Measurements from ENCODE around the gene NCAM2. TPM values are rescaled to one million over a fixed set of nuclear protein-coding genes. Genes with fewer than 3 reads are reported as not detected.

NCAM2 gene
- polyA plus RNA-seq, 4 donors: 0.65 to 1.7 TPM; not detected in 2

DNA sequence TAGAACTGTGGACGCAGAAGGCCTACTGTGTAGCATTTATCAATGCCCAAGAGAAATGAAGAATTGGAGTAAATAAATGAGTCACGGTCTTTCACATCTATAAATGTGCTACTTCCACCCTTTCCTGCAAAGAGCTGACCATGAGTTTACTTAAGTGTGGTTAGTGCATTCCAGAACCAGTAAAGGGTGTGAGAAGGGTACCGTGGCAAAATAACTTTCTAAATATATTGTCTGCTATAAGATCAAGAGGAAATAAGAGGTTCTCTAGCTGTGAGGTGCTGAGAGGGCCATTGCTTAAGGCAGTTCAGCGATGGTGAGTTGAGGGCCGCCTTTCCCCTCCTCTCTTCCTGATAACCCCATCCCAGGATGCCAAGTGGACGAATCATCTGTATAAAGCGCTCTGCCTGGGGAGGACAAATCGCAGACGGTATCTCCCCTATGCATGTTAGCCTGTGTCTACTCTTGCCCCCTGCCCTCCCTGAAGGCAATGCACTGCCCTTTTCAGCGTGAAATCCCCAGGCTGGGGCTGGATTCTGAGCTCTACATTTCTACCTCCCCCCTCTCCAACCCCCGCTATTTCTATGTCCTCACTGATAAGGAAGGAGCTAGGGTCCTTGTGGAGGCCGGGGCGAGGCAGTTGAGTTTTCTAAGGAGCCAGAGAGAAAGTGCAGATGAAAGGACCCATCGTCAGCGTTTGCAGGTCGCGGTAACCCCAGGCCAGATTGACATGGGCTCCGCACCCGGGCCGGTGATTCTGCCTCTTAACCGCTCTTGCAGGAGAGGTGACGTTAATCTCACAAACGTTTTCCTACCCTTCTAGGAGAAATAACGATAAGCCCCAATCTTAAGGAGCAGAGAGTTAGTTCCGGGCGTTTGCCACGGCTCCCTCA lies 1.5 kb upstream of the NCAM2 start:
- Histone ChIP-seq H3K9me3 (ENCODE audit: control insufficient read depth in 2 of 2, insufficient read depth in 1 of 2, low read depth in 1 of 2, low read length in 1 of 2) (no peaks in the 10 kb centered on the region), H3K4me1 (ENCODE audit: control insufficient read depth in 3 of 3, insufficient read depth in 2 of 3, low read depth in 1 of 3, low read length in 2 of 3) (peaks cover 0 to 8% (median 0%) of the 10 kb centered on the region in 3 donors), H3K4me3 (ENCODE audit: low read depth in 1 of 3, low read length in 3 of 3) (peak overlapping the region in 1 of 3 donors; percentile 48), H3K36me3 (ENCODE audit: control insufficient read depth in 3 of 3, insufficient read depth in 2 of 3, low read depth in 1 of 3, low read length in 3 of 3) (no peaks in the 10 kb centered on the region), H3K27ac (ENCODE audit: low read depth in 1 of 3, low read length in 2 of 3) (no peak overlapping the region), H3K27me3 (ENCODE audit: control insufficient read depth in 3 of 3, insufficient read depth in 3 of 3, low read length in 3 of 3) (peaks cover 5 to 21% (median 12%) of the 10 kb centered on the region in 3 donors)
- DNase-seq (peak in 1 of 2 donors; percentile 6), FAIRE-seq (no peak)
- WGBS, 3 donors: 25 to 35% (median 34%) methylated on average over 27 of the region's 27 CpGs

DNA sequence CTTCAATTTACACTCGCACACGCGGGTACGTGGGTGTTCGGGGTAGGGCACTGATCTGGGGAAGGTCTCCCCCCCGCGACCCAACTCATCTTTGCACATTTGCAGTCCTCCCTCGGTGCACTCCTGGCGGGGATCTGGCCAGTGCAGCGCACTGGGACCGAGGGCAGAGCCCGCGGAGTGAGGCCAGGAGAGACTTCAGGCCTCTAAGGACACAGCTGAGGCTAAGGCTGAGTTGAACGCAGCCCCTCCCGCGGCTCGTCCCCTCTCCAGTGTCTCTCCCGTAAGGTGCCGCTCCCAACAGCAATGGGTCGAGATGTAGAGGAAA lies 936 bp upstream of the NCAM2 start:
- Histone ChIP-seq H3K27me3 (ENCODE audit: control insufficient read depth in 3 of 3, insufficient read depth in 3 of 3, low read length in 3 of 3) (peaks cover 5 to 21% (median 12%) of the 10 kb centered on the region in 3 donors), H3K9me3 (ENCODE audit: control insufficient read depth in 2 of 2, insufficient read depth in 1 of 2, low read depth in 1 of 2, low read length in 1 of 2) (no peaks in the 10 kb centered on the region), H3K4me1 (ENCODE audit: control insufficient read depth in 3 of 3, insufficient read depth in 2 of 3, low read depth in 1 of 3, low read length in 2 of 3) (peaks cover 0 to 8% (median 0%) of the 10 kb centered on the region in 3 donors), H3K27ac (ENCODE audit: low read depth in 1 of 3, low read length in 2 of 3) (no peak overlapping the region), H3K36me3 (ENCODE audit: control insufficient read depth in 3 of 3, insufficient read depth in 2 of 3, low read depth in 1 of 3, low read length in 3 of 3) (no peaks in the 10 kb centered on the region), H3K4me3 (ENCODE audit: low read depth in 1 of 3, low read length in 3 of 3) (peak overlapping the region in 1 of 3 donors; percentile 48)
- FAIRE-seq (no peak), DNase-seq (peak in 1 of 2 donors; percentile 15)
- WGBS, 3 donors: 3 to 13% (median 6%) methylated on average over 20 of the region's 20 CpGs

DNA sequence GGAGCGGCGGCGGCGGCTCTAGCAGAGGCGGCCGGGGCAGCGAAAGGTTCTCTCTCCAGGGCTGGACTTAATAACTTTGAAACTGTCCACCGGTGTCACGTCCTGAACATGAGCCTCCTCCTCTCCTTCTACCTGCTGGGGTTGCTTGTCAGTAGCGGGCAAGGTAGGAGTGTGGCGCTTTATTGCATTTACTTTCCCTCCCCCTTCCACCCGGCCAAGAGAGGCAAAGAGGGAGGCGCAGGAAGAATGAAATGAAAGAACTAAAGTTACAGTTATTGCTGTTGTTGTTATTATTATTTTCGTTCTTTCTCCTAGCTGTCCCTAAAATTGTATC lies 214 bp downstream of the NCAM2 start:
- peak overlapping the region in 2 of 3 donors; percentile 21 to 57 for H3K4me3 ChIP-seq (ENCODE audit: low read depth in 1 of 3, low read length in 3 of 3)
- H3K36me3 ChIP-seq (ENCODE audit: control insufficient read depth in 3 of 3, insufficient read depth in 2 of 3, low read depth in 1 of 3, low read length in 3 of 3): no peaks in the 10 kb centered on the region
- H3K27me3 ChIP-seq (ENCODE audit: control insufficient read depth in 3 of 3, insufficient read depth in 3 of 3, low read length in 3 of 3): peaks cover 5 to 21% (median 12%) of the 10 kb centered on the region in 3 donors
- peaks cover 0 to 8% (median 0%) of the 10 kb centered on the region in 3 donors for H3K4me1 ChIP-seq (ENCODE audit: control insufficient read depth in 3 of 3, insufficient read depth in 2 of 3, low read depth in 1 of 3, low read length in 2 of 3)
- no peak overlapping the region for H3K27ac ChIP-seq (ENCODE audit: low read depth in 1 of 3, low read length in 2 of 3)
- no peaks in the 10 kb centered on the region for H3K9me3 ChIP-seq (ENCODE audit: control insufficient read depth in 2 of 2, insufficient read depth in 1 of 2, low read depth in 1 of 2, low read length in 1 of 2)
- FAIRE-seq (no peak), DNase-seq (no peak)
- 2 to 5% (median 4%) methylated on average over 14 of the region's 14 CpGs for WGBS, 3 donors

- peak in 1 of 2 donors; percentile 2 for DNase-seq
- FAIRE-seq: no peak
- H3K9me3 ChIP-seq (ENCODE audit: control insufficient read depth in 2 of 2, insufficient read depth in 1 of 2, low read depth in 1 of 2, low read length in 1 of 2): no peaks in the 10 kb centered on the region
- H3K4me3 ChIP-seq (ENCODE audit: low read depth in 1 of 3, low read length in 3 of 3): peak overlapping the region in 1 of 3 donors; percentile 57
- 28 to 35% (median 30%) methylated on average over 5 of the region's 5 CpGs for WGBS, 3 donors
- no peaks in the 10 kb centered on the region for H3K36me3 ChIP-seq (ENCODE audit: control insufficient read depth in 3 of 3, insufficient read depth in 2 of 3, low read depth in 1 of 3, low read length in 3 of 3)
- H3K27ac ChIP-seq (ENCODE audit: low read depth in 1 of 3, low read length in 2 of 3): no peak overlapping the region
- peaks cover 5 to 21% (median 12%) of the 10 kb centered on the region in 3 donors for H3K27me3 ChIP-seq (ENCODE audit: control insufficient read depth in 3 of 3, insufficient read depth in 3 of 3, low read length in 3 of 3)
- H3K4me1 ChIP-seq (ENCODE audit: control insufficient read depth in 3 of 3, insufficient read depth in 2 of 3, low read depth in 1 of 3, low read length in 2 of 3): peaks cover 0 to 8% (median 0%) of the 10 kb centered on the region in 3 donors
Observed at GRCh38 chr21:20998886-20999285, 677 bp downstream of the NCAM2 start.

GRCh38 chr21:20999659-21000058 lies 1.4 kb downstream of the NCAM2 start:
- Histone ChIP-seq H3K4me3 (ENCODE audit: low read depth in 1 of 3, low read length in 3 of 3) (no peak overlapping the region), H3K36me3 (ENCODE audit: control insufficient read depth in 3 of 3, insufficient read depth in 2 of 3, low read depth in 1 of 3, low read length in 3 of 3) (no peaks in the 10 kb centered on the region), H3K4me1 (ENCODE audit: control insufficient read depth in 3 of 3, insufficient read depth in 2 of 3, low read depth in 1 of 3, low read length in 2 of 3) (peaks cover 0 to 8% (median 0%) of the 10 kb centered on the region in 3 donors), H3K9me3 (ENCODE audit: control insufficient read depth in 2 of 2, insufficient read depth in 1 of 2, low read depth in 1 of 2, low read length in 1 of 2) (no peaks in the 10 kb centered on the region), H3K27me3 (ENCODE audit: control insufficient read depth in 3 of 3, insufficient read depth in 3 of 3, low read length in 3 of 3) (peaks cover 5 to 21% (median 12%) of the 10 kb centered on the region in 3 donors), H3K27ac (ENCODE audit: low read depth in 1 of 3, low read length in 2 of 3) (no peak overlapping the region)
- FAIRE-seq: no peak
- peak; percentile 17 to 37 for DNase-seq
- 15 to 26% (median 24%) methylated on average over 3 of the region's 3 CpGs for WGBS, 3 donors

DNA sequence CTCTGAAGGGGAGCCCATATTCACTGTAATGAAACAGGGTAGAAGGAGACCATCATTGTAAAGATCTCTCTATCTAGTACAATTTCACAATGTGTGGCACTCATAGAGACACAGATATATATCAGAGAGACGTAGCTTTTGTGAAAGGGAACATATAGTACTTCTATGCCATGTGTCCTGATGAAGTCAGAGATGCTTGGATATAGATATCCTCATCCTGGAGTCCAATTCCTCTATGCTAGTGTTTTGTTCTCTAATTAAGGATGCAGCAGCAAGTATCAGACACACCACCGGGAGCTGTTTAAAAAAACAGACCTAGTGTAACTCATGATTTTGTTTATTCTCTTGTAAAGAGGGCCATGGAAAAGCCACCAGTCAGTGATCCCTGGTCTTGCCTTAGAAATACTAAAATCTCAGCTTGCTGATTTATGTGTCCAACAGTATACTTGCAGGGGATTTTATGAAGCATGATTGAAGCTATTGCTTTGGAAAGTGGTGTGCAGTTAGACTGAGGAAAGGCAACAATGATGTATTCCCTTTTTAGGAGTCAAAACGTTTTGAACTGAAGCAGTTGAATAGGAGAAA lies 2.5 kb downstream of the NCAM2 start:
- Histone ChIP-seq H3K4me3 (ENCODE audit: low read depth in 1 of 3, low read length in 3 of 3) (no peak overlapping the region), H3K27ac (ENCODE audit: low read depth in 1 of 3, low read length in 2 of 3) (no peak overlapping the region), H3K36me3 (ENCODE audit: control insufficient read depth in 3 of 3, insufficient read depth in 2 of 3, low read depth in 1 of 3, low read length in 3 of 3) (no peaks in the 10 kb centered on the region), H3K4me1 (ENCODE audit: control insufficient read depth in 3 of 3, insufficient read depth in 2 of 3, low read depth in 1 of 3, low read length in 2 of 3) (peaks cover 0 to 8% (median 0%) of the 10 kb centered on the region in 3 donors), H3K27me3 (ENCODE audit: control insufficient read depth in 3 of 3, insufficient read depth in 3 of 3, low read length in 3 of 3) (peaks cover 5 to 21% (median 12%) of the 10 kb centered on the region in 3 donors), H3K9me3 (ENCODE audit: control insufficient read depth in 2 of 2, insufficient read depth in 1 of 2, low read depth in 1 of 2, low read length in 1 of 2) (no peaks in the 10 kb centered on the region)
- FAIRE-seq: no peak
- DNase-seq: no peak
- WGBS, 3 donors: 41 to 50% (median 44%) methylated on average over 3 of the region's 3 CpGs

DNA sequence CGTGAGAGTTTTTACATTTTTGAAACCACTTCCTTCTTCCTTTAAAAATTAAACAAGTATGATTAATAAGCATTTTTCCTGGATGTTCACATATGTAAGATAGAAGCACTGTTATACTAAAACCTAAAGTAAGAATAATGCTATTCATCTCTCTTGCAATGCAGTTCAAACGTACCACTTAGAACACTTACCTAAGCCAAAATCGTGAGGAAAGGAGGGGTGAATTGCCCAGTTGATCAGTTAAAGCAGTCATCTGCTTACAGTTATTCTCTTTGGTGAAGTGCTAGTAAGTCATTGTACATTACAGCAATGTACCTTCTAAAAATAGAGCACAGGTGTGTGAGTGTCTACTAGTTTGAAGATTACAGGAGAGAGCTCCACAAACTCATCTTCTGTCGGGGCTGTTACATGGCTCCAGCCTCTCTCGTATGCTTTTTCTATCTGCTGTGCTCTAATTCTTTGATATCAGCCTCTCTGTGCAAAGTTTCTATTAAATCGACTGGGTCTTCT lies 3.4 kb downstream of the NCAM2 start:
- 56 to 66% (median 63%) methylated on average over 6 of the region's 6 CpGs for WGBS, 3 donors
- DNase-seq: no peak
- Histone ChIP-seq H3K27ac (ENCODE audit: low read depth in 1 of 3, low read length in 2 of 3) (no peak overlapping the region), H3K27me3 (ENCODE audit: control insufficient read depth in 3 of 3, insufficient read depth in 3 of 3, low read length in 3 of 3) (peaks cover 5 to 17% (median 10%) of the 10 kb centered on the region in 3 donors), H3K4me3 (ENCODE audit: low read depth in 1 of 3, low read length in 3 of 3) (no peak overlapping the region), H3K4me1 (ENCODE audit: control insufficient read depth in 3 of 3, insufficient read depth in 2 of 3, low read depth in 1 of 3, low read length in 2 of 3) (peaks cover 0 to 8% (median 0%) of the 10 kb centered on the region in 3 donors), H3K9me3 (ENCODE audit: control insufficient read depth in 2 of 2, insufficient read depth in 1 of 2, low read depth in 1 of 2, low read length in 1 of 2) (no peaks in the 10 kb centered on the region), H3K36me3 (ENCODE audit: control insufficient read depth in 3 of 3, insufficient read depth in 2 of 3, low read depth in 1 of 3, low read length in 3 of 3) (no peaks in the 10 kb centered on the region)
- no peak for FAIRE-seq

- FAIRE-seq: no peak
- Histone ChIP-seq H3K9me3 (ENCODE audit: control insufficient read depth in 2 of 2, insufficient read depth in 1 of 2, low read depth in 1 of 2, low read length in 1 of 2) (no peaks in the 10 kb centered on the region), H3K4me1 (ENCODE audit: control insufficient read depth in 3 of 3, insufficient read depth in 2 of 3, low read depth in 1 of 3, low read length in 2 of 3) (peaks cover 0 to 6% (median 0%) of the 10 kb centered on the region in 3 donors), H3K4me3 (ENCODE audit: low read depth in 1 of 3, low read length in 3 of 3) (no peak overlapping the region), H3K27ac (ENCODE audit: low read depth in 1 of 3, low read length in 2 of 3) (no peak overlapping the region), H3K27me3 (ENCODE audit: control insufficient read depth in 3 of 3, insufficient read depth in 3 of 3, low read length in 3 of 3) (peaks cover 5 to 12% (median 9%) of the 10 kb centered on the region in 3 donors), H3K36me3 (ENCODE audit: control insufficient read depth in 3 of 3, insufficient read depth in 2 of 3, low read depth in 1 of 3, low read length in 3 of 3) (no peaks in the 10 kb centered on the region)
- WGBS, 3 donors: 33 to 62% (median 46%) methylated on average over 4 of the region's 4 CpGs
- DNase-seq: no peak
Observed at GRCh38 chr21:21002153-21002552, 3.9 kb downstream of the NCAM2 start.

All from small intestine (tissue), 7 donors.